H9 (cell line): ENCODE data around the gene ACTN4. TPM values are rescaled to one million over a fixed set of nuclear protein-coding genes. Genes with fewer than 3 reads are reported as not detected.

Experiments
- DNase-seq: peaks from one replicate; pipeline ENCODE4 v3.0.0-alpha.2; 2017
- H2AFZ ChIP-seq: one replicate; pipeline ENCODE4 v1.6.1; 2013; ENCODE audit warnings: mild to moderate bottlenecking, low read length, control low read depth, moderate library complexity
- H2AK5ac ChIP-seq: 2 replicates; pipeline ENCODE4 v1.6.1; 2013; ENCODE audit warnings: low read length, control low read depth, mixed read lengths; ENCODE audit not compliant: insufficient read length
- H2BK120ac ChIP-seq: one replicate; pipeline ENCODE4 v1.6.1; 2013; ENCODE audit warnings: low read depth, mild to moderate bottlenecking, low read length, control low read depth, inconsistent platforms; ENCODE audit not compliant: poor library complexity, severe bottlenecking
- H2BK12ac ChIP-seq: 2 replicates; pipeline ENCODE4 v1.6.1; 2013; ENCODE audit warnings: low read length, control low read depth, mixed read lengths, low read depth; ENCODE audit not compliant: insufficient read length
- H2BK15ac ChIP-seq: 2 replicates; pipeline ENCODE4 v1.6.1; 2013; ENCODE audit warnings: low read depth, low read length, control low read depth
- H2BK20ac ChIP-seq: one replicate; pipeline ENCODE4 v1.6.1; 2013; ENCODE audit warnings: low read depth, mild to moderate bottlenecking, low read length, control low read depth, inconsistent platforms; ENCODE audit not compliant: poor library complexity, severe bottlenecking
- H2BK5ac ChIP-seq: 2 replicates; pipeline ENCODE4 v1.6.1; 2013; ENCODE audit warnings: low read length, control low read depth, mixed read lengths; ENCODE audit not compliant: insufficient read length
- H3K14ac ChIP-seq: 2 replicates; pipeline ENCODE4 v1.6.1; 2013; ENCODE audit warnings: low read length, control low read depth; ENCODE audit not compliant: insufficient read depth
- H3K18ac ChIP-seq: 2 replicates; pipeline ENCODE4 v1.6.1; 2013; ENCODE audit warnings: low read depth, mild to moderate bottlenecking, mixed read lengths, low read length, control low read depth; ENCODE audit not compliant: insufficient read length
- H3K23ac ChIP-seq: 2 replicates; pipeline ENCODE4 v1.6.1; 2013; ENCODE audit warnings: low read length, control low read depth, mixed read lengths, low read depth; ENCODE audit not compliant: insufficient read length
- H3K23me2 ChIP-seq: 2 replicates; pipeline ENCODE4 v1.6.1; 2013; ENCODE audit warnings: low read depth, mild to moderate bottlenecking, mixed read lengths, low read length, control low read depth; ENCODE audit not compliant: insufficient read length, poor library complexity, severe bottlenecking
- H3K27ac ChIP-seq: 2 replicates; pipeline ENCODE4 v1.5.1; 2013; ENCODE audit warnings: low read length, control low read depth, mixed read lengths, low read depth; ENCODE audit not compliant: insufficient read length
- H3K27me3 ChIP-seq: 2 replicates; pipeline ENCODE4 v1.6.1; 2013; ENCODE audit warnings: low read length, control low read depth, inconsistent platforms; ENCODE audit not compliant: insufficient read depth
- H3K4ac ChIP-seq: 2 replicates; pipeline ENCODE4 v1.6.1; 2013; ENCODE audit warnings: low read depth, mild to moderate bottlenecking, control low read depth, inconsistent platforms, low read length, moderate library complexity
- H3K4me1 ChIP-seq: 2 replicates; pipeline ENCODE4 v1.6.1; 2013; ENCODE audit warnings: low read length, control low read depth, inconsistent platforms; ENCODE audit not compliant: insufficient read depth
- H3K4me2 ChIP-seq: 2 replicates; pipeline ENCODE4 v1.6.1; 2013; ENCODE audit warnings: low read length, control low read depth, mixed read lengths; ENCODE audit not compliant: insufficient read length, insufficient read depth
- H3K56ac ChIP-seq: 2 replicates; pipeline ENCODE4 v1.6.1; 2013; ENCODE audit warnings: low read depth, mild to moderate bottlenecking, mixed read lengths, low read length, control low read depth; ENCODE audit not compliant: insufficient read length
- H3K79me1 ChIP-seq: 2 replicates; pipeline ENCODE4 v1.6.1; 2013; ENCODE audit warnings: low read depth, mild to moderate bottlenecking, moderate library complexity, low read length, control low read depth, inconsistent platforms; ENCODE audit not compliant: insufficient read depth, poor library complexity, severe bottlenecking
- H3K79me2 ChIP-seq: 2 replicates; pipeline ENCODE4 v1.6.1; 2013; ENCODE audit warnings: low read length, control low read depth, inconsistent platforms; ENCODE audit not compliant: insufficient read depth
- H3K9ac ChIP-seq: 2 replicates; pipeline ENCODE4 v1.6.1; 2013; ENCODE audit warnings: low read length, control low read depth, mixed read lengths; ENCODE audit not compliant: insufficient read length; ENCODE audit errors: extremely low read depth
- H3K9me3 ChIP-seq: one replicate; pipeline ENCODE4 v1.6.1; 2013; ENCODE audit warnings: low read depth, low read length, inconsistent platforms; ENCODE audit not compliant: control insufficient read depth
- H3T11ph ChIP-seq: one replicate; pipeline ENCODE4 v1.6.1; 2013; ENCODE audit warnings: mild to moderate bottlenecking, low read length, control low read depth, inconsistent platforms
- H4K20me1 ChIP-seq: one replicate; pipeline ENCODE4 v1.6.1; 2013; ENCODE audit not compliant: control insufficient read depth, insufficient read length, insufficient read depth
- H4K5ac ChIP-seq: 2 replicates; pipeline ENCODE4 v1.6.1; 2013; ENCODE audit warnings: low read depth, mild to moderate bottlenecking, mixed read lengths, low read length, control low read depth; ENCODE audit not compliant: insufficient read length
- H4K8ac ChIP-seq: replicated peaks from 2 replicates; pipeline ENCODE4 v1.6.1; 2013; ENCODE audit warnings: low read length, control low read depth, mixed read lengths, low read depth; ENCODE audit not compliant: insufficient read length
- H4K91ac ChIP-seq: 2 replicates; pipeline ENCODE4 v1.6.1; 2013; ENCODE audit warnings: low read depth, mild to moderate bottlenecking, moderate library complexity, mixed read lengths, low read length, control low read depth; ENCODE audit not compliant: insufficient read length
- H3K27ac Mint-ChIP-seq, 3 experiments: 2 replicates in 2 of 3; 3 replicates in 1 of 3; pipeline ENCODE4 v1.8.0; 2020 to 2021; ENCODE audit warnings: mixed read lengths in 3 of 3, mild to moderate bottlenecking in 1 of 3, moderate library complexity in 1 of 3
- H3K27me3 Mint-ChIP-seq: 2 replicates; pipeline ENCODE4 v1.8.0; 2021; ENCODE audit warnings: low read depth, mild to moderate bottlenecking, moderate library complexity, mixed read lengths
- H3K36me3 Mint-ChIP-seq, 3 experiments: 2 replicates in 2 of 3; 3 replicates in 1 of 3; pipeline ENCODE4 v1.8.0; 2020 to 2021; ENCODE audit warnings: low read depth in 3 of 3, mixed read lengths in 3 of 3; ENCODE audit not compliant: insufficient read depth in 1 of 3
- H3K4me1 Mint-ChIP-seq, 2 experiments: 2 replicates each; pipeline ENCODE4 v1.8.0; 2020; ENCODE audit warnings: mixed read lengths in 2 of 2
- H3K4me3 Mint-ChIP-seq, 2 experiments: 2 replicates in 1 of 2; 3 replicates in 1 of 2; pipeline ENCODE4 v1.8.0; 2020 to 2021; ENCODE audit warnings: mild to moderate bottlenecking in 2 of 2, mixed read lengths in 2 of 2, moderate library complexity in 1 of 2
- H3K9me3 Mint-ChIP-seq, 2 experiments: 2 replicates in 1 of 2; 3 replicates in 1 of 2; pipeline ENCODE4 v1.8.0; 2020; ENCODE audit warnings: mild to moderate bottlenecking in 2 of 2, mixed read lengths in 2 of 2, moderate library complexity in 1 of 2
- WGBS: extraction: QIAGEN DNeasy Blood & Tissue Kit; methylation state at CpG from one replicate; pipeline ENCODE4 v1.1.7; 2013; ENCODE audit warnings: missing lambda C conversion rate, low lambda C conversion rate, mixed read lengths; ENCODE audit not compliant: insufficient read length; ENCODE audit errors: extremely low coverage; 5-methylcytosine and 5-hydroxymethylcytosine counted together
- total RNA-seq: library from RNA; stranded (reverse); gene quantifications from 2 replicates; pipeline ENCODE4 v1.2.1, GENCODE V29; 2021
- TF ChIP-seq, protein P1 (sequence below): fragments of 200-600 bp; sonication (generic); conservative IDR thresholded peaks from 3 replicates; pipeline ENCODE4 v1.8.0; 2021; ENCODE audit warnings: antibody characterized with exemption, mild to moderate bottlenecking

The ACTN4 gene
- total RNA-seq, 1 experiment from 2014 or later: 369 TPM

DNA sequence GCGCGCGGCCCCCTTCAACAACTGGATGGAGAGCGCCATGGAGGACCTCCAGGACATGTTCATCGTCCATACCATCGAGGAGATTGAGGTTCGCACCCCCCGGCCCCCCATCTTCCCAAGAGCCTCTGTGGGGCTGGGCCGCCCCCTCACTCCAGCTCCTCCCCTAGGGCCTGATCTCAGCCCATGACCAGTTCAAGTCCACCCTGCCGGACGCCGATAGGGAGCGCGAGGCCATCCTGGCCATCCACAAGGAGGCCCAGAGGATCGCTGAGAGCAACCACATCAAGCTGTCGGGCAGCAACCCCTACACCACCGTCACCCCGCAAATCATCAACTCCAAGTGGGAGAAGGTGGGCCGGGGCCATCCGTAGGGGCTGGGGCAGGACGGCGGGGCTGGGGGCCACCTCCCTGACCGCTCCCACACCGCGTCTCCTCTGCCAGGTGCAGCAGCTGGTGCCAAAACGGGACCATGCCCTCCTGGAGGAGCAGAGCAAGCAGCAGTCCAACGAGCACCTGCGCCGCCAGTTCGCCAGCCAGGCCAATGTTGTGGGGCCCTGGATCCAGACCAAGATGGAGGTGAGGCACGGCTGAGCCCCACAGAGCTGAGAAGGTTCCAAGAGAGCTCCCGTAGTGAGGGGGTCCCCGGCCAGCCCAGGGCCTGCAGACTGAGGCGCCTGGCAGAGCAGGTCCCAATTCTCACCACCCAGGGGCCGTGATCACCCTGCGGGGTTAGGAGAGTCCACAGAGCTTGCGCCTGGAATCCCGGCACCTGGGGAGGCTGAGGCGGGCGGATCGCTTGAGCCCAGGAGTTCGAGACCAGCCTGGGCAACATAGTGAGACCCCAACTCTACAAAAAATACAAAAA, 76.8 kb downstream of the ACTN4 start:
- Histone ChIP-seq H3T11ph (no peak overlapping the region), H4K8ac (no peak overlapping the region), H3K9ac (no peak overlapping the region), H3K23ac (no peak overlapping the region), H2BK12ac (no peak overlapping the region), H3K27ac (no peak overlapping the region), H4K5ac (no peak overlapping the region), H3K23me2 (no peaks in the 10 kb centered on the region), H3K4me2 (no peak overlapping the region), H3K18ac (no peak overlapping the region), H3K79me1 (no peaks in the 10 kb centered on the region), H3K4me1 (no peaks in the 10 kb centered on the region), H2BK20ac (no peak overlapping the region), H3K14ac (no peak overlapping the region), H4K20me1 (no peaks in the 10 kb centered on the region), H2AFZ (no peak overlapping the region), H3K9me3 (no peaks in the 10 kb centered on the region), H3K4ac (no peak overlapping the region), H2AK5ac (no peak overlapping the region), H3K79me2 (no peaks in the 10 kb centered on the region), H2BK5ac (no peak overlapping the region), H3K27me3 (no peaks in the 10 kb centered on the region), H4K91ac (no peak overlapping the region), H2BK15ac (no peak overlapping the region), H2BK120ac (no peak overlapping the region), H3K56ac (no peak overlapping the region)
- Mint-ChIP-seq H3K27me3 (no peaks in the 10 kb centered on the region), H3K4me3 (no peak overlapping the region), H3K27ac (no peak overlapping the region; a peak in 1 of 7 replicates), H3K4me1 (no peaks in the 10 kb centered on the region), H3K9me3 (no peaks in the 10 kb centered on the region), H3K36me3 (peaks cover 16 to 83% (median 83%) of the 10 kb centered on the region in 3 experiments; a peak in 6 of 7 replicates)
- TF ChIP-seq, protein P1, sequence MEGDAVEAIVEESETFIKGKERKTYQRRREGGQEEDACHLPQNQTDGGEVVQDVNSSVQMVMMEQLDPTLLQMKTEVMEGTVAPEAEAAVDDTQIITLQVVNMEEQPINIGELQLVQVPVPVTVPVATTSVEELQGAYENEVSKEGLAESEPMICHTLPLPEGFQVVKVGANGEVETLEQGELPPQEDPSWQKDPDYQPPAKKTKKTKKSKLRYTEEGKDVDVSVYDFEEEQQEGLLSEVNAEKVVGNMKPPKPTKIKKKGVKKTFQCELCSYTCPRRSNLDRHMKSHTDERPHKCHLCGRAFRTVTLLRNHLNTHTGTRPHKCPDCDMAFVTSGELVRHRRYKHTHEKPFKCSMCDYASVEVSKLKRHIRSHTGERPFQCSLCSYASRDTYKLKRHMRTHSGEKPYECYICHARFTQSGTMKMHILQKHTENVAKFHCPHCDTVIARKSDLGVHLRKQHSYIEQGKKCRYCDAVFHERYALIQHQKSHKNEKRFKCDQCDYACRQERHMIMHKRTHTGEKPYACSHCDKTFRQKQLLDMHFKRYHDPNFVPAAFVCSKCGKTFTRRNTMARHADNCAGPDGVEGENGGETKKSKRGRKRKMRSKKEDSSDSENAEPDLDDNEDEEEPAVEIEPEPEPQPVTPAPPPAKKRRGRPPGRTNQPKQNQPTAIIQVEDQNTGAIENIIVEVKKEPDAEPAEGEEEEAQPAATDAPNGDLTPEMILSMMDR: no peak
- WGBS: no CpG with 5 or more reads among the region's 42 CpGs
- no peak for DNase-seq
